Spleen (tissue), 13 donors: ENCODE measurements around the gene CHPF. TPM values are rescaled to one million over a fixed set of nuclear protein-coding genes. Genes with fewer than 3 reads are reported as not detected.
A peak's percentile ranks its signal among the peaks of the same experiment; 100 is the strongest.

Experiments
- DNase-seq: peaks from one replicate; pipeline ENCODE4 v3.0.0-alpha.2; 2020
- H3K27ac ChIP-seq, 8 donors: fragments of 200-600 bp; sonication (generic) in 7 of 8; 1 replicate in 4 of 8; 2 replicates in 4 of 8; pipeline versions ENCODE4 v1.5.0 to v1.8.0; 2016 to 2021; ENCODE audit warnings: inconsistent platforms in 4 of 8, mild to moderate bottlenecking in 4 of 8, moderate library complexity in 1 of 8
- H3K27me3 ChIP-seq, 7 donors: fragments of 200-600 bp; sonication (generic) in 6 of 7; replicated peaks in 1 of 7; 1 replicate in 4 of 7; 2 replicates in 3 of 7; pipeline versions ENCODE4 v1.5.0 to v1.8.0; 2016 to 2021; ENCODE audit warnings: inconsistent platforms in 3 of 7, mild to moderate bottlenecking in 1 of 7
- H3K36me3 ChIP-seq, 6 donors: fragments of 200-600 bp; sonication (generic) in 5 of 6; 1 replicate in 4 of 6; 2 replicates in 2 of 6; pipeline versions ENCODE4 v1.5.0 to v1.8.0; 2016 to 2021; ENCODE audit warnings: inconsistent platforms in 2 of 6
- H3K4me1 ChIP-seq, 6 donors: fragments of 200-600 bp; sonication (generic) in 5 of 6; 1 replicate in 3 of 6; 2 replicates in 3 of 6; pipeline versions ENCODE4 v1.5.0 to v1.8.0; 2016 to 2021; ENCODE audit warnings: inconsistent platforms in 3 of 6
- H3K4me3 ChIP-seq, 8 donors: fragments of 200-600 bp; sonication (generic) in 7 of 8; 1 replicate in 4 of 8; 2 replicates in 4 of 8; pipeline versions ENCODE4 v1.5.0 to v1.8.0; 2016 to 2021; ENCODE audit warnings: inconsistent platforms in 4 of 8, mild to moderate bottlenecking in 4 of 8, moderate library complexity in 2 of 8
- H3K9me3 ChIP-seq, 8 donors: fragments of 200-600 bp; sonication (generic) in 7 of 8; 1 replicate in 4 of 8; 2 replicates in 4 of 8; pipeline versions ENCODE4 v1.5.0 to v1.8.0; 2016 to 2021; ENCODE audit warnings: inconsistent platforms in 4 of 8
- CTCF ChIP-seq, 11 experiments: fragments of 200-600 bp in 7 of 11; fragments of 450-650 bp in 4 of 11; sonication (generic) in 4 of 11; IDR thresholded peaks in 8 of 11; conservative IDR thresholded peaks in 3 of 11; 1 replicate in 7 of 11; 2 replicates in 4 of 11; pipeline versions ENCODE4 v1.4.0 to v1.8.0; 2016 to 2021; ENCODE audit warnings: antibody characterized with exemption in 11 of 11, inconsistent platforms in 4 of 11, mild to moderate bottlenecking in 1 of 11
- POLR2A ChIP-seq, 3 donors: fragments of 450-650 bp; IDR thresholded peaks; one replicate each; pipeline ENCODE4 v1.5.1; 2017; ENCODE audit warnings: antibody characterized with exemption in 3 of 3, mild to moderate bottlenecking in 1 of 3
- POLR2AphosphoS5 ChIP-seq, 3 donors: sonication (generic); formaldehyde crosslinking; IDR thresholded peaks; one replicate each; pipeline ENCODE4 v1.5.1; 2017; ENCODE audit warnings: antibody characterized with exemption in 3 of 3
- WGBS, 5 donors: extraction: QIAGEN DNeasy Blood & Tissue Kit in 3 of 5; methylation state at CpG; one replicate each; pipeline versions ENCODE4 v1.1.5 to v1.1.7; 2013 to 2018; 5-methylcytosine and 5-hydroxymethylcytosine counted together
- intact Hi-C: fragments of 100-400 bp; cut with DNase I; formaldehyde crosslinking; loops from one replicate; pipeline ENCODE4 v1.15.0; 2023; ENCODE audit warnings: low total_unique reads
- long read RNA-seq, 2 donors: transcript quantifications; one replicate each; lab custom pipeline, GENCODE V29; 2026
- polyA plus RNA-seq, 3 donors: library from polyadenylated mRNA; stranded (reverse); fragments of 200-250 nt; gene quantifications; one replicate each; pipeline ENCODE4 v1.2.1, GENCODE V29; 2013
- total RNA-seq, 7 donors: library from RNA; depleted of rRNA in 3 of 7; stranded (reverse); fragments of >200 nt in 3 of 7; fragmentation: NEBNext Ultra II Directional in 4 of 7; extraction: Animal tissue kit (Norgen Biotek cat#: 25700) in 4 of 7; gene quantifications; one replicate each; pipeline versions ENCODE4 v1.1.0 to v1.2.1, GENCODE V29; 2016 to 2021
- donor health status: healthy with polysubstance abuse.
- donor health status: DM: no; HTN: no; CAD: no; lungs with moderate emphysema.
- donor health status: DM: no; HTN: no; CAD: no.
- donor health status: Bipolar disorder and iron deficiency.
- donor health status: healthy.
- donor health status: DM: no; HTN: no; CAD: no.
- donor health status: DM: yes; HTN: yes; CAD: no.

Gene CHPF
- total RNA-seq (10 to 100 TPM in 6 of 7 donors, 1 to 10 TPM in 1; 8.9 to 26.2 (median 15.4) TPM), polyA plus RNA-seq (1 to 10 TPM; 2.8 to 8.9 (median 4.8) TPM)
- long read RNA-seq, donor 1, partial matches to known transcripts = 0 of 1 reads
- long read RNA-seq, donor 1, other reads (novel, unspliced or antisense) = 0 of 1 reads
- long read RNA-seq, donor 2, transcript CHPF-201 (4 exons, 3,013 nt) = major isoform, 12 of 12 reads
- long read RNA-seq, donor 2, partial matches to known transcripts = 0 of 12 reads
- long read RNA-seq, donor 2, other reads (novel, unspliced or antisense) = 0 of 12 reads

- H3K4me3 ChIP-seq = peak within 1 kb of the TSS; percentile 36 to 83 (median 76)
- H3K27ac ChIP-seq = peak within 1 kb of the TSS; percentile 3 to 87 (median 84)
- TF ChIP-seq POLR2AphosphoS5 (IDR thresholded peaks at IDR 0.05) (peak; percentile 41 to 80 (median 75)), CTCF (IDR thresholded peaks at IDR 0.05 in 8 of 11, conservative IDR thresholded peaks at IDR 0.05 in 3 of 11) (no peak), POLR2A (IDR thresholded peaks at IDR 0.05) (no peak)
- H3K36me3 ChIP-seq = peaks cover 0 to 19% (median 6%) of the 10 kb centered on the region in 6 donors
- peaks cover 0 to 98% (median 7%) of the 10 kb centered on the region in 7 donors for H3K27me3 ChIP-seq
- peak; percentile 96 for DNase-seq
- intact Hi-C loops = loop anchor here (5.0 kb wide), 1 partner anchor 99 kb away; no protein-coding TSS in a partner anchor
- 0 to 3% (median 1%) methylated on average over 18 to 75 of the region's 75 CpGs for WGBS, 5 donors
- peaks cover 19 to 40% (median 35%) of the 10 kb centered on the region in 6 donors for H3K4me1 ChIP-seq
- no peaks in the 10 kb centered on the region for H3K9me3 ChIP-seq
Measured at GRCh38 chr2:219543596-219544358, at the start of gene CHPF, which contains the start of gene TMEM198. Gene CHPF, minus strand, starts transcription at chr2:219543809. Its CDS starts 271 bp downstream, at chr2:219543538. Gene TMEM198, plus strand, starts transcription at chr2:219544028. Its CDS starts 700 bp downstream, at chr2:219544728.

- H3K27ac ChIP-seq = no peak overlapping the region
- H3K27me3 ChIP-seq = no peaks in the 10 kb centered on the region
- peaks cover 0 to 13% (median 11%) of the 10 kb centered on the region in 6 donors for H3K4me1 ChIP-seq
- H3K36me3 ChIP-seq = no peaks in the 10 kb centered on the region
- no peak for DNase-seq
- intact Hi-C loops = no loop called here
- TF ChIP-seq CTCF (IDR thresholded peaks at IDR 0.05 in 8 of 11, conservative IDR thresholded peaks at IDR 0.05 in 3 of 11) = no peak
- no peak for TF ChIP-seq POLR2A (IDR thresholded peaks at IDR 0.05)
- TF ChIP-seq POLR2AphosphoS5 (IDR thresholded peaks at IDR 0.05) = no peak
- 72 to 94% (median 90%) methylated on average over 2 of the region's 2 CpGs for WGBS, 5 donors
- H3K4me3 ChIP-seq = no peak overlapping the region
- H3K9me3 ChIP-seq = no peaks in the 10 kb centered on the region
Measured at GRCh38 chr2:219593154-219593553, 49.5 kb upstream of the CHPF start.

GRCh38 chr2:219592736-219593135, 49.1 kb upstream of the CHPF start:
- H3K36me3 ChIP-seq = no peaks in the 10 kb centered on the region
- DNase-seq = no peak
- WGBS, 5 donors = 77 to 88% (median 85%) methylated on average over 6 of the region's 6 CpGs
- TF ChIP-seq POLR2A (IDR thresholded peaks at IDR 0.05) (no peak), POLR2AphosphoS5 (IDR thresholded peaks at IDR 0.05) (no peak), CTCF (IDR thresholded peaks at IDR 0.05 in 8 of 11, conservative IDR thresholded peaks at IDR 0.05 in 3 of 11) (no peak)
- intact Hi-C loops = no loop called here
- H3K4me3 ChIP-seq = no peak overlapping the region
- no peaks in the 10 kb centered on the region for H3K27me3 ChIP-seq
- H3K9me3 ChIP-seq = no peaks in the 10 kb centered on the region
- H3K4me1 ChIP-seq = peaks cover 0 to 11% (median 8%) of the 10 kb centered on the region in 6 donors
- no peak overlapping the region for H3K27ac ChIP-seq

GRCh38 chr2:219591091-219591490, 47.5 kb upstream of the CHPF start:
- no peak for TF ChIP-seq CTCF (IDR thresholded peaks at IDR 0.05 in 8 of 11, conservative IDR thresholded peaks at IDR 0.05 in 3 of 11)
- TF ChIP-seq POLR2A (IDR thresholded peaks at IDR 0.05) = no peak
- TF ChIP-seq POLR2AphosphoS5 (IDR thresholded peaks at IDR 0.05) = no peak
- no peaks in the 10 kb centered on the region for H3K9me3 ChIP-seq
- DNase-seq = no peak
- H3K36me3 ChIP-seq = no peaks in the 10 kb centered on the region
- no peak overlapping the region for H3K27ac ChIP-seq
- intact Hi-C loops = no loop called here
- H3K4me1 ChIP-seq = no peaks in the 10 kb centered on the region
- peaks cover 0 to 2% (median 0%) of the 10 kb centered on the region in 7 donors for H3K27me3 ChIP-seq
- WGBS, 5 donors = 52 to 91% (median 66%) methylated on average over 4 of the region's 4 CpGs
- H3K4me3 ChIP-seq = no peak overlapping the region
